HG03066 (cell line): ENCODE measurements around the gene FBXO38.

Source experiments
- ATAC-seq: cut with Tn5 transposase; IDR thresholded peaks from one replicate; pipeline ENCODE4 v1.9.1; 2021; ENCODE audit warnings: low read depth; ENCODE audit not compliant: unreplicated experiment

The FBXO38 gene

GRCh38 chr5:148383564-148384379 lies at the start of gene FBXO38:
FBXO38 (plus strand) TSS chr5:148383958; CDS start chr5:148394777, 10,819 bp downstream.
- peak; percentile 99 for ATAC-seq

GRCh38 chr5:148335259-148335658 lies 48.5 kb upstream of the FBXO38 start, which contains the start of gene SPINK9:
SPINK9 (plus strand) TSS chr5:148335559; CDS start chr5:148335614, 55 bp downstream.
- no peak for ATAC-seq

- ATAC-seq: no peak
These were observed 46.9 kb upstream of the FBXO38 start for GRCh38 chr5:148336704-148337435.

GRCh38 chr5:148342371-148343045 lies 41.2 kb upstream of the FBXO38 start:
- no peak for ATAC-seq

GRCh38 chr5:148343046-148343407 lies 40.7 kb upstream of the FBXO38 start:
- no peak for ATAC-seq

- ATAC-seq: no peak
These were observed 39.9 kb upstream of the FBXO38 start for GRCh38 chr5:148343603-148344487.

- no peak for ATAC-seq
These were observed 36.1 kb upstream of the FBXO38 start for GRCh38 chr5:148347706-148348105.

- no peak for ATAC-seq
These were observed 31.1 kb upstream of the FBXO38 start for GRCh38 chr5:148352696-148353095.

- no peak for ATAC-seq
These were observed 30.1 kb upstream of the FBXO38 start for GRCh38 chr5:148353634-148354033.

- ATAC-seq: no peak
These were observed 19.4 kb upstream of the FBXO38 start for GRCh38 chr5:148364343-148364742.

GRCh38 chr5:148368299-148368698 lies 15.5 kb upstream of the FBXO38 start:
- ATAC-seq: no peak

GRCh38 chr5:148372166-148372725 lies 11.5 kb upstream of the FBXO38 start:
- no peak for ATAC-seq

- ATAC-seq: no peak
These were observed 10.9 kb upstream of the FBXO38 start for GRCh38 chr5:148372893-148373292.

- ATAC-seq: peak; percentile 88
These were observed 8.9 kb upstream of the FBXO38 start for GRCh38 chr5:148374690-148375360.

GRCh38 chr5:148376198-148376597 lies 7.6 kb upstream of the FBXO38 start:
- no peak for ATAC-seq

GRCh38 chr5:148378670-148379069 lies 5.1 kb upstream of the FBXO38 start:
- no peak for ATAC-seq

- no peak for ATAC-seq
These were observed 4.4 kb upstream of the FBXO38 start for GRCh38 chr5:148379340-148379739.

GRCh38 chr5:148381906-148382305 lies 1.9 kb upstream of the FBXO38 start:
- no peak for ATAC-seq

- no peak for ATAC-seq
These were observed 797 bp upstream of the FBXO38 start for GRCh38 chr5:148382961-148383360.
